HEK293 (cell line): ENCODE measurements around the gene NTN5.

Source experiments
- CTCF ChIA-PET: fragments of 350-600 bp; formaldehyde crosslinking; extraction: SDS; loops from one replicate; lab custom pipeline; 2021; ENCODE audit warnings: antibody characterized with exemption; lab: Yijun Ruan, JAX
- POLR2A ChIA-PET: fragments of 300-600 bp; formaldehyde crosslinking; extraction: SDS; loops from one replicate; lab custom pipeline; 2020; ENCODE audit warnings: antibody characterized with exemption, inconsistent platforms; lab: Yijun Ruan, JAX
- H3K27ac ChIP-seq: fragments of 200-500 bp; sonication (Bioruptor generic); 2 replicates; pipeline ENCODE4 v1.5.1; 2014; ENCODE audit warnings: low read depth, low read length, control low read depth, inconsistent platforms; ENCODE audit errors: extremely low read depth
- H3K36me3 ChIP-seq, 2 experiments: fragments of 200-500 bp in 1 of 2; sonication (Bioruptor generic) in 1 of 2; 1 replicate in 1 of 2; 2 replicates in 1 of 2; pipeline ENCODE4 v1.5.1; 2014 to 2017; ENCODE audit warnings: inconsistent platforms in 2 of 2, low read length in 2 of 2; ENCODE audit not compliant: control insufficient read depth in 2 of 2, insufficient read depth in 1 of 2
- H3K4me1 ChIP-seq: fragments of 200-500 bp; sonication (Bioruptor generic); 2 replicates; pipeline ENCODE4 v1.5.1; 2014; ENCODE audit warnings: mild to moderate bottlenecking, low read length, inconsistent platforms; ENCODE audit not compliant: control insufficient read depth, insufficient read depth
- H3K4me3 ChIP-seq: 2 replicates; pipeline ENCODE4 v1.5.1; 2011; ENCODE audit warnings: low read depth, mild to moderate bottlenecking, control low read depth, low read length, moderate library complexity
- H3K9me3 ChIP-seq: fragments of 200-500 bp; sonication (Bioruptor generic); 2 replicates; pipeline ENCODE4 v1.5.1; 2014; ENCODE audit warnings: low read depth, low read length, inconsistent platforms; ENCODE audit not compliant: control insufficient read depth, insufficient read depth
- BCL11B ChIP-seq: fragments of 450-650 bp; formaldehyde crosslinking; IDR thresholded peaks from 2 replicates; pipeline ENCODE4 v1.5.1; 2016; ENCODE audit warnings: low read depth, missing biosample characterization, missing genetic modification characterization
- EGR2 ChIP-seq: fragments of 450-650 bp; formaldehyde crosslinking; IDR thresholded peaks from 2 replicates; pipeline ENCODE4 v1.5.1; 2016; ENCODE audit warnings: low read depth, missing biosample characterization, missing genetic modification characterization
- KLF16 ChIP-seq: fragments of 450-650 bp; formaldehyde crosslinking; IDR thresholded peaks from 2 replicates; pipeline ENCODE4 v1.5.1; 2017; ENCODE audit warnings: missing biosample characterization, missing genetic modification characterization
- KLF8 ChIP-seq: fragments of 450-650 bp; formaldehyde crosslinking; IDR thresholded peaks from 2 replicates; pipeline ENCODE4 v1.5.1; 2016; ENCODE audit warnings: missing biosample characterization, missing genetic modification characterization
- MYNN ChIP-seq: fragments of 450-650 bp; formaldehyde crosslinking; IDR thresholded peaks from 2 replicates; pipeline ENCODE4 v1.5.1; 2016; ENCODE audit warnings: missing biosample characterization, missing genetic modification characterization, borderline replicate concordance
- YY1 ChIP-seq: fragments of 450-650 bp; formaldehyde crosslinking; IDR thresholded peaks from 2 replicates; pipeline ENCODE4 v1.5.1; 2018; ENCODE audit warnings: missing biosample characterization, missing genetic modification characterization
- YY2 ChIP-seq: fragments of 450-650 bp; formaldehyde crosslinking; IDR thresholded peaks from 2 replicates; pipeline ENCODE4 v1.5.1; 2016; ENCODE audit warnings: missing biosample characterization, missing genetic modification characterization
- ZFHX2 ChIP-seq: fragments of 450-650 bp; formaldehyde crosslinking; conservative IDR thresholded peaks from 2 replicates; pipeline ENCODE4 v1.5.1; 2016; ENCODE audit warnings: missing biosample characterization, missing genetic modification characterization
- ZFP69B ChIP-seq: fragments of 450-650 bp; formaldehyde crosslinking; IDR thresholded peaks from 2 replicates; pipeline ENCODE4 v1.5.1; 2016; ENCODE audit warnings: missing biosample characterization, missing genetic modification characterization
- ZNF121 ChIP-seq: fragments of 450-650 bp; formaldehyde crosslinking; IDR thresholded peaks from 2 replicates; pipeline ENCODE4 v1.5.1; 2016; ENCODE audit warnings: missing biosample characterization, missing genetic modification characterization
- ZNF132 ChIP-seq: fragments of 450-650 bp; formaldehyde crosslinking; IDR thresholded peaks from 2 replicates; pipeline ENCODE4 v1.5.1; 2017; ENCODE audit warnings: missing biosample characterization, missing genetic modification characterization, borderline replicate concordance
- ZNF146 ChIP-seq: fragments of 450-650 bp; formaldehyde crosslinking; IDR thresholded peaks from 2 replicates; pipeline ENCODE4 v1.5.1; 2016; ENCODE audit warnings: missing biosample characterization, missing genetic modification characterization
- ZNF354C ChIP-seq: fragments of 450-650 bp; formaldehyde crosslinking; IDR thresholded peaks from 2 replicates; pipeline ENCODE4 v1.5.1; 2016; ENCODE audit warnings: missing biosample characterization, missing genetic modification characterization, low read depth, borderline replicate concordance
- ZNF366 ChIP-seq: fragments of 450-650 bp; formaldehyde crosslinking; conservative IDR thresholded peaks from 2 replicates; pipeline ENCODE4 v1.5.1; 2016; ENCODE audit warnings: missing biosample characterization, missing genetic modification characterization
- ZNF768 ChIP-seq: fragments of 450-650 bp; formaldehyde crosslinking; IDR thresholded peaks from 2 replicates; pipeline ENCODE4 v1.5.1; 2018; ENCODE audit warnings: missing biosample characterization, mild to moderate bottlenecking, missing genetic modification characterization
- TF ChIP-seq, protein P1 (sequence below): fragments of 450-650 bp; formaldehyde crosslinking; IDR thresholded peaks from 2 replicates; pipeline ENCODE4 v1.5.1; 2016; ENCODE audit warnings: missing biosample characterization, missing genetic modification characterization
- TF ChIP-seq, protein P2 (sequence below): fragments of 450-650 bp; formaldehyde crosslinking; IDR thresholded peaks from 2 replicates; pipeline ENCODE4 v1.5.1; 2017; ENCODE audit warnings: missing biosample characterization, missing genetic modification characterization

NTN5 gene

DNA sequence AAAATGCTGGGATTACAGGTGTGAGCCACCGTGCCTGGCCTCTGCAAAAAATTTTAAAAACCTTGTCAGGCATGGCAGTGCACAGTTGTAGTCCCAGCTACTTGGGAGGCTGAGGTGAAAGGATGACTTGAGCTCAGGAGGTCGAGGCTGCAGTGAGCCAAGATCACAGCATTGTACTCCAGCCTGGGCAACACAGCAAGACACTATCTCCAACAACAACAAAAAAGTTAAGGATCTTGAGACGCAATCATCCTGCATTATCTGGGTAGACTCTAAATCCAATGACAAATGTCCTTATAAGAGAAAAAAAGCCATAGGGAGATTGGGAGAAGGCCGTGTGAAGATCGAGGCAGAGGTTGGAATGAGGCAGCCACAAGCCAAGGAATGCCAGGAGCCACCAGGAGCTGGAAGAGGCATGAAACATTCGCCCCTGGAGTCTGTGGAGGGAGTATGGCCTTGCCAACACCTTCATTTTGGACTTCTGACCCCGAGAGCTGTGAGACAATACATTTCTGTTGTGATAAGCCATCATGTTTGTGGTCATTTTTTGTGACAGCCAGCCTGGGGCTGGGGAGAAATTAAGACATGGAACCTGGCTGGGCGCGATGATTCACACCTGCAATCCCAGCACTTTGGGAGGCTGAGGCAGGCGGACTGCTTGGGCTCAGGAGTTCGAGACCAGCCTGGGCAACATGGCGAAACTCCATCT lies 21.7 kb downstream of the NTN5 start:
- no peaks in the 10 kb centered on the region for H3K9me3 ChIP-seq
- POLR2A ChIA-PET, result interaction anchor here (1.5 kb wide), 1 partner anchor 32 kb away, joined by 3 read pairs; the partner anchor contains the start of genes RPL18 and SPHK2
- CTCF ChIA-PET, result interaction anchor here (0.6 to 1.8 kb wide), 5 partner anchors 23 to 549 kb away, joined by 3 to 7 read pairs (median 5); no protein-coding TSS in a partner anchor
- H3K4me3 ChIP-seq, result no peak overlapping the region
- H3K4me1 ChIP-seq, result peaks cover 6% of the 10 kb centered on the region
- H3K27ac ChIP-seq, result no peak overlapping the region
- no peaks in the 10 kb centered on the region; a peak in 1 of 3 replicates for H3K36me3 ChIP-seq
- TF ChIP-seq ZNF132 (tag by site-specific recombination) (no peak), ZNF121 (tag by site-specific recombination) (peak; percentile 79; the same call in 1 of the 2 replicates)

DNA sequence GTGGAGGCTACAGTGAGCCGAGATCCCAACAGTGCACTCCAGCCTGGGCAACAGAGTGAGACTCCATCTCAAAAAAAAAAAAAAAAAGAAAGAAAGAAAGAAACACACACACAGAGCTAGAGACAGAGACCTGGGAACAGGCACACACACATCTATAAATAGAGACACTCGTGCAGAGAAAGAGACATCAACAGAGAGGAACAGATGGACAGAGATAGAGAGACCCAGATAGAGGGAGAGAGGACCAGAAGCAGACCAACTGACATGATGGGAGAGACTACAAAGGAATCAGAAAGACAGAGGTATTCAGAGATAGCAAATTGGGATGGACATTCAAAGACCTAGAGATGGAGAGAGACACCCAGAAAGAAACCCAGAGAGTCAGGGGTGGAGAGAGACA lies 24.7 kb downstream of the NTN5 start:
- Histone ChIP-seq H3K27ac (no peak overlapping the region), H3K36me3 (no peaks in the 10 kb centered on the region), H3K9me3 (no peaks in the 10 kb centered on the region), H3K4me3 (no peak overlapping the region), H3K4me1 (peaks cover 9% of the 10 kb centered on the region)
- POLR2A ChIA-PET, result no interaction called here
- CTCF ChIA-PET, result interaction anchor here (0.6 kb wide), 1 partner anchor 194 kb away, joined by 3 read pairs; no protein-coding TSS in a partner anchor
- no peak for TF ChIP-seq ZNF354C (tag by site-specific recombination)
- no peak for TF ChIP-seq YY2
- TF ChIP-seq YY1 (tag by site-specific recombination), result no peak
- no peak for TF ChIP-seq ZNF768 (tag by site-specific recombination)
- TF ChIP-seq ZNF366, result peak; percentile 39; the same call in 1 of the 2 replicates

DNA sequence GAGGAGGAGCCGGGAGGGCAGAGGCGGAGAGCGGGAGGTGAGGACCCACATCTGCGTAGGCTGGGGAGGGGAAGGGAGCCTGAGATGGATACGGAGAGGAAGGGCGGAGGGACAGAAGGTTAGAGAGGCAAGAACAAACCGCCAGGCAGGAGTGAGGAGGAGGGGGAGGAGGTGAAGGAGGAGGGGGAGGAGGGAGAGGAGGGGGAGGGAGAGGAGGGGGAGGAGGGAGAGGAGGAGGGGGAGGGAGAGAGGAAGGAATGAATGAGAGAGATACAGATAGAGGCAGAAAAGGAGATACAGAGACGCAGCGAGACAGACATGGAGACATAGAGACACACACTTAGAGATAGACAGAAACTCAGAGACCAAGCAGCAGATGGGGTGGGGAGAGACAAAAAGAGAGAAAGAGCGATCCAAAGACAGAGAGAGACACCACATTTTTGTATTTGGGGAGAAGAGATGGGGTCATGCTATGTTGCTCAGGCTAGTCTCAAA lies 26.0 kb downstream of the NTN5 start:
- no peaks in the 10 kb centered on the region for H3K9me3 ChIP-seq
- H3K36me3 ChIP-seq, result no peaks in the 10 kb centered on the region
- H3K27ac ChIP-seq, result no peak overlapping the region
- CTCF ChIA-PET, result interaction anchor here (0.5 to 2.4 kb wide), 10 partner anchors 9 to 196 kb away, joined by 3 to 30 read pairs (median 4); partner anchors contain the start of gene HSD17B14
- TF ChIP-seq, protein P1, sequence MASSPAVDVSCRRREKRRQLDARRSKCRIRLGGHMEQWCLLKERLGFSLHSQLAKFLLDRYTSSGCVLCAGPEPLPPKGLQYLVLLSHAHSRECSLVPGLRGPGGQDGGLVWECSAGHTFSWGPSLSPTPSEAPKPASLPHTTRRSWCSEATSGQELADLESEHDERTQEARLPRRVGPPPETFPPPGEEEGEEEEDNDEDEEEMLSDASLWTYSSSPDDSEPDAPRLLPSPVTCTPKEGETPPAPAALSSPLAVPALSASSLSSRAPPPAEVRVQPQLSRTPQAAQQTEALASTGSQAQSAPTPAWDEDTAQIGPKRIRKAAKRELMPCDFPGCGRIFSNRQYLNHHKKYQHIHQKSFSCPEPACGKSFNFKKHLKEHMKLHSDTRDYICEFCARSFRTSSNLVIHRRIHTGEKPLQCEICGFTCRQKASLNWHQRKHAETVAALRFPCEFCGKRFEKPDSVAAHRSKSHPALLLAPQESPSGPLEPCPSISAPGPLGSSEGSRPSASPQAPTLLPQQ (tag by site-specific recombination), result no peak; the same call in 1 of the 2 replicates
- TF ChIP-seq, protein P2, sequence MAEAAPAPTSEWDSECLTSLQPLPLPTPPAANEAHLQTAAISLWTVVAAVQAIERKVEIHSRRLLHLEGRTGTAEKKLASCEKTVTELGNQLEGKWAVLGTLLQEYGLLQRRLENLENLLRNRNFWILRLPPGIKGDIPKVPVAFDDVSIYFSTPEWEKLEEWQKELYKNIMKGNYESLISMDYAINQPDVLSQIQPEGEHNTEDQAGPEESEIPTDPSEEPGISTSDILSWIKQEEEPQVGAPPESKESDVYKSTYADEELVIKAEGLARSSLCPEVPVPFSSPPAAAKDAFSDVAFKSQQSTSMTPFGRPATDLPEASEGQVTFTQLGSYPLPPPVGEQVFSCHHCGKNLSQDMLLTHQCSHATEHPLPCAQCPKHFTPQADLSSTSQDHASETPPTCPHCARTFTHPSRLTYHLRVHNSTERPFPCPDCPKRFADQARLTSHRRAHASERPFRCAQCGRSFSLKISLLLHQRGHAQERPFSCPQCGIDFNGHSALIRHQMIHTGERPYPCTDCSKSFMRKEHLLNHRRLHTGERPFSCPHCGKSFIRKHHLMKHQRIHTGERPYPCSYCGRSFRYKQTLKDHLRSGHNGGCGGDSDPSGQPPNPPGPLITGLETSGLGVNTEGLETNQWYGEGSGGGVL (tag by site-specific recombination), result peak; percentile 93
- TF ChIP-seq ZFP69B (tag by site-specific recombination) (peak; percentile 70), BCL11B (no peak), ZNF132 (tag by site-specific recombination) (no peak), ZFHX2 (tag by site-specific recombination) (peak; percentile 97), EGR2 (tag by site-specific recombination) (peak; percentile 94), KLF16 (tag by site-specific recombination) (0 out of 2 replicates have a peak, but pooled peaks have one; percentile 79), KLF8 (tag by site-specific recombination) (peak; percentile 61; the same call in 1 of the 2 replicates), ZNF146 (0 out of 2 replicates have a peak, but pooled peaks have one; percentile 24), MYNN (no peak)
- peaks cover 9% of the 10 kb centered on the region for H3K4me1 ChIP-seq
- peak overlapping the region; percentile 44; the same call in 1 of the 2 replicates for H3K4me3 ChIP-seq
- POLR2A ChIA-PET, result interaction anchor here (0.5 to 3.9 kb wide), 12 partner anchors 8 to 329 kb away, joined by 3 to 39 read pairs (median 6); partner anchors contain the start of genes DBP, RPL18 and SPHK2
